Ishikawa (cell line): ENCODE results near the gene ESR2.

Experiments used
- FOXM1 ChIP-seq: IDR thresholded peaks from 2 replicates; pipeline ENCODE4 v1.6.1; 2012; ENCODE audit warnings: low read depth, borderline replicate concordance
- TF ChIP-seq, protein P1 (sequence below): IDR thresholded peaks from 2 replicates; pipeline ENCODE4 v1.6.1; 2012

DNA sequence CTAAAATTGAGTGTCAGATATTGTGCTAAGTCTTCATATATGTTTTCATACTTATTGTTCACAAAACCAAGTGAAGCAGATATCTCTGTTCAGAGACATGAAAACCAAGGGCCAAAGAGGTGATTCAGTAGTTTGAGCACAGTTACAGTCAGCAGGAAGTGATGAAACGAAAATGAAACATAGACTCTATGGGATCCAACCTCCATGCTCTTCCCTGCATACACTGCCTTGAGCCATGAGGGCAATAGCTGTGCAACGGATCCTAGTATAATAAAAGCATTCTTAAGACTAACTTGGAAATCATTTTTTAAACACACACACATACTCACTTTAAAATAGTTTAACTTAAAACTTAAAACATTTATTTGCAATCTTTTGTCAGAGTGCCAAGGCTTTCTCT, 27.9 kb downstream of the ESR2 start:
- no peak for TF ChIP-seq FOXM1
- TF ChIP-seq, protein P1, sequence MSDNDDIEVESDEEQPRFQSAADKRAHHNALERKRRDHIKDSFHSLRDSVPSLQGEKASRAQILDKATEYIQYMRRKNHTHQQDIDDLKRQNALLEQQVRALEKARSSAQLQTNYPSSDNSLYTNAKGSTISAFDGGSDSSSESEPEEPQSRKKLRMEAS, result no peak
